Smooth muscle cell (in vitro differentiated cells): ENCODE results near the gene NKX6-2. TPM values are rescaled to one million over a fixed set of nuclear protein-coding genes. Genes with fewer than 3 reads are reported as not detected.

Experiments
- DNase-seq: peaks from one replicate; lab custom pipeline; 2025; ENCODE audit not compliant: unreplicated experiment; lab: John Stamatoyannopoulos, UW
- H2AFZ ChIP-seq: fragments of 200-600 bp; sonication (generic); 2 replicates; pipeline ENCODE4 v1.6.0; 2016; ENCODE audit warnings: antibody characterized with exemption, low read depth, mild to moderate bottlenecking
- H3F3A ChIP-seq: fragments of 200-600 bp; sonication (generic); 2 replicates; pipeline ENCODE4 v1.6.0; 2017; ENCODE audit warnings: antibody characterized with exemption, low read depth
- H3K27ac ChIP-seq: fragments of 200-600 bp; sonication (generic); 2 replicates; pipeline ENCODE4 v1.5.1; 2016; ENCODE audit warnings: low read depth, mild to moderate bottlenecking
- H3K27me3 ChIP-seq: fragments of 200-600 bp; sonication (generic); 2 replicates; pipeline ENCODE4 v1.6.1; 2016; ENCODE audit warnings: low read depth, mild to moderate bottlenecking
- H3K36me3 ChIP-seq: fragments of 200-600 bp; sonication (generic); 2 replicates; pipeline ENCODE4 v1.5.1; 2016; ENCODE audit warnings: low read depth
- H3K4me1 ChIP-seq: fragments of 200-600 bp; sonication (generic); 2 replicates; pipeline ENCODE4 v1.5.1; 2016; ENCODE audit warnings: low read depth
- H3K4me2 ChIP-seq: fragments of 200-600 bp; sonication (generic); 2 replicates; pipeline ENCODE4 v1.6.0; 2016; ENCODE audit warnings: mild to moderate bottlenecking
- H3K4me3 ChIP-seq: fragments of 200-600 bp; sonication (generic); 2 replicates; pipeline ENCODE4 v1.5.1; 2016; ENCODE audit warnings: mild to moderate bottlenecking
- H3K79me2 ChIP-seq: fragments of 200-600 bp; sonication (generic); 2 replicates; pipeline ENCODE4 v1.6.0; 2016; ENCODE audit warnings: low read depth, mild to moderate bottlenecking
- H3K9ac ChIP-seq: fragments of 200-600 bp; sonication (generic); 2 replicates; pipeline ENCODE4 v1.6.0; 2016; ENCODE audit warnings: low read depth
- H3K9me3 ChIP-seq: fragments of 200-600 bp; sonication (generic); replicated peaks from 2 replicates; pipeline ENCODE4 v1.5.1; 2016; ENCODE audit warnings: low read depth
- H4K20me1 ChIP-seq: fragments of 200-600 bp; sonication (generic); 2 replicates; pipeline ENCODE4 v1.6.0; 2016; ENCODE audit warnings: low read depth
- WGBS: methylation state at CpG from one replicate; pipeline ENCODE4 v1.1.7; 2016; ENCODE audit warnings: low lambda C conversion rate; 5-methylcytosine and 5-hydroxymethylcytosine counted together
- polyA plus RNA-seq: library from polyadenylated mRNA; unstranded; fragments of >200 nt; fragmentation: Nextera tagmentation; extraction: Ambion mirVana; gene quantifications from 2 replicates; pipeline ENCODE4 v1.2.1, GENCODE V29; 2016
- total RNA-seq: library from RNA; depleted of rRNA; stranded (reverse); fragments of >200 nt; gene quantifications from 2 replicates; pipeline ENCODE4 v1.2.3, GENCODE V29; 2014
- TF ChIP-seq, protein P1 (sequence below): fragments of 200-600 bp; sonication (generic); IDR thresholded peaks from 2 replicates; pipeline ENCODE4 v1.5.1; 2017; ENCODE audit warnings: borderline replicate concordance, mild to moderate bottlenecking, antibody characterized with exemption; ENCODE audit not compliant: insufficient read depth, poor library complexity, severe bottlenecking

Gene NKX6-2
- total and polyA plus RNA-seq, 2 experiments from 2014 or later: 12.7 TPM; not detected in 1

DNA sequence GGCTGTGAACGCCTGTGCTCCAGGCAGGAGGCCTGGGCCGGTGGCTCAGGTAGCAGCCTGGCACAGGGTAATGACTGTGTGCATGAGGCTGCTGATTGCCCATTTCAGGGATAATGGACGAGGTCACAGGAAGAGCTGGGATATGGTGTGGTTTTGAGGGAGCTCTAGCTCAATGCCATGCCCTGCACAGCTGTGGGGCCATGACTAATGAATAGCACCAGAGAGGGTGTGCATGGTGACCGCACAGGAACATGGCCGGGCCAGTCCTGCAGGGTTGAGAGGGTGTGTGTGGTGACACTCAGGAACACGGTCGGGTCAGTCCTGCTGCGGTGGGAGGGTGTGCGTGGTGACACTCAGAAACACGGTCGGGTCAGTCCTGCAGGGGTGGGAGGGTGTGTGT is 21.8 kb downstream of the NKX6-2 start:
- H3K4me1 ChIP-seq: no peaks in the 10 kb centered on the region
- TF ChIP-seq, protein P1, sequence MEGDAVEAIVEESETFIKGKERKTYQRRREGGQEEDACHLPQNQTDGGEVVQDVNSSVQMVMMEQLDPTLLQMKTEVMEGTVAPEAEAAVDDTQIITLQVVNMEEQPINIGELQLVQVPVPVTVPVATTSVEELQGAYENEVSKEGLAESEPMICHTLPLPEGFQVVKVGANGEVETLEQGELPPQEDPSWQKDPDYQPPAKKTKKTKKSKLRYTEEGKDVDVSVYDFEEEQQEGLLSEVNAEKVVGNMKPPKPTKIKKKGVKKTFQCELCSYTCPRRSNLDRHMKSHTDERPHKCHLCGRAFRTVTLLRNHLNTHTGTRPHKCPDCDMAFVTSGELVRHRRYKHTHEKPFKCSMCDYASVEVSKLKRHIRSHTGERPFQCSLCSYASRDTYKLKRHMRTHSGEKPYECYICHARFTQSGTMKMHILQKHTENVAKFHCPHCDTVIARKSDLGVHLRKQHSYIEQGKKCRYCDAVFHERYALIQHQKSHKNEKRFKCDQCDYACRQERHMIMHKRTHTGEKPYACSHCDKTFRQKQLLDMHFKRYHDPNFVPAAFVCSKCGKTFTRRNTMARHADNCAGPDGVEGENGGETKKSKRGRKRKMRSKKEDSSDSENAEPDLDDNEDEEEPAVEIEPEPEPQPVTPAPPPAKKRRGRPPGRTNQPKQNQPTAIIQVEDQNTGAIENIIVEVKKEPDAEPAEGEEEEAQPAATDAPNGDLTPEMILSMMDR: no peak
- H4K20me1 ChIP-seq: peaks cover 7% of the 10 kb centered on the region
- no peaks in the 10 kb centered on the region for H3K79me2 ChIP-seq
- H2AFZ ChIP-seq: no peak overlapping the region
- H3K27me3 ChIP-seq: no peaks in the 10 kb centered on the region
- 79% methylated on average over 11 of the region's 11 CpGs for WGBS
- no peak for DNase-seq
- H3K4me2 ChIP-seq: no peak overlapping the region
- no peaks in the 10 kb centered on the region for H3K9me3 ChIP-seq
- H3K4me3 ChIP-seq: no peak overlapping the region
- H3K9ac ChIP-seq: no peak overlapping the region
- no peak overlapping the region for H3K27ac ChIP-seq
- no peaks in the 10 kb centered on the region for H3K36me3 ChIP-seq
- H3F3A ChIP-seq: no peaks in the 10 kb centered on the region

- H3K79me2 ChIP-seq: no peaks in the 10 kb centered on the region
- no peak overlapping the region for H3K9ac ChIP-seq
- H3K27me3 ChIP-seq: no peaks in the 10 kb centered on the region
- H3K4me1 ChIP-seq: no peaks in the 10 kb centered on the region
- no peaks in the 10 kb centered on the region for H3F3A ChIP-seq
- no peaks in the 10 kb centered on the region for H3K9me3 ChIP-seq
- DNase-seq: no peak
- no peak overlapping the region for H3K4me2 ChIP-seq
- 98% methylated on average over 5 of the region's 5 CpGs for WGBS
- H3K27ac ChIP-seq: no peak overlapping the region
- H2AFZ ChIP-seq: no peak overlapping the region
- H3K36me3 ChIP-seq: no peaks in the 10 kb centered on the region
- no peak overlapping the region for H3K4me3 ChIP-seq
- TF ChIP-seq, protein P1: no peak
- H4K20me1 ChIP-seq: peaks cover 7% of the 10 kb centered on the region
These were observed 22.4 kb downstream of the NKX6-2 start for GRCh38 chr10:132763545-132763944.

DNA sequence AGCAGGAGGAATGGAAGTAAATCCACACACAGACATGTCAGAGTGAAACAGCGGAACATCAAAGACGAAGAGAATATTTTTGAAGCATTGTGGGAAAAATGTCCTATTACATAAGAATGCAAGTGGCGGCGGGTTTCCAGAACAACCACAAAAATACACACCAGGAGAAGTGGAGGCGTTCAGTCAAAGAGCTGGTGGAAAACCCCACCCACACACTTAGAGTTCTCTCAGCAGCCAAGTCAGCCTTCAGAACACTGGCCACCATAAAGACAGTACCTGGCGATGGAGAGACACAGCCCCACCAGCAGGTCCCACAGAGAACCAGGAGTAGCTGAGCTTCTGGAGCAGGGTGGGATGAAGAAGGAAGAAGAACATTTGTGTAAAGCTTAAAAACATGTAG is 23.7 kb downstream of the NKX6-2 start:
- TF ChIP-seq, protein P1: no peak
- H2AFZ ChIP-seq: no peak overlapping the region
- no peaks in the 10 kb centered on the region for H3K36me3 ChIP-seq
- no peaks in the 10 kb centered on the region for H3K4me1 ChIP-seq
- no peaks in the 10 kb centered on the region for H3F3A ChIP-seq
- no peak for DNase-seq
- H3K4me2 ChIP-seq: no peak overlapping the region
- H4K20me1 ChIP-seq: peaks cover 7% of the 10 kb centered on the region
- H3K4me3 ChIP-seq: no peak overlapping the region
- no peaks in the 10 kb centered on the region for H3K79me2 ChIP-seq
- no peak overlapping the region for H3K27ac ChIP-seq
- no peaks in the 10 kb centered on the region for H3K27me3 ChIP-seq
- H3K9ac ChIP-seq: no peak overlapping the region
- WGBS: 70% methylated on average over 6 of the region's 6 CpGs
- no peaks in the 10 kb centered on the region for H3K9me3 ChIP-seq

DNA sequence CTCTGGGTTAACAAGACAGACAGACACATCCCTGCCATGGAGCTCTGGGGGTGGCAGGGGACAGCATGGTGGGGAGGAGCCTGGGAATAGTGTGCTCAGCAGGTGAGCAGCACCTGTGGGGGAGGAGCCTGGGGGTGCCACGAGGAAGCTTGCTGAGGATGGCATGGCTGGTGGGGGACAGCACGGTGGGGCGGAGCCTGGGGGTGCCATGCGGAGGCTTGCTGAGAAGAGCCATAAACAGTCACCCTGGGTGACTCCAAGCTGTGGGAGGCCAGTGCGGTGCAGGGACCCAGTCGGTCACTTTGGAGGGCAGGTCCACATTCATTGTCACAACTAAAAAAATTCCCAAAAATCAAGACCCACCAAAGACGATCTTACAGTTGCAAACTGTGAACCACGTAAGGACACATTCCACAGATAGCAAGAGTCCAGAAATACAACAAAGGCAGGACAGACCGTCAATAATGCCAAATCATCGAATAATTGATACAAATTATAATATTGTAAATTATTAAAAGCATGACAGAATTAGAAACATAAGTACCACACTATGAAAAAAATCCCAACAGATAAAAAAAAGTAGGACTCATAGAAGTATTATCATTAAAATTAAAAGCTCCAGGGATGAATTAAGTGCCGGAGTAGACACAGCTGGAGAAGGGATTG is 24.4 kb downstream of the NKX6-2 start:
- Histone ChIP-seq H3F3A (no peaks in the 10 kb centered on the region), H3K4me1 (no peaks in the 10 kb centered on the region), H4K20me1 (peaks cover 7% of the 10 kb centered on the region), H3K36me3 (no peaks in the 10 kb centered on the region), H3K4me2 (no peak overlapping the region), H3K27ac (no peak overlapping the region), H3K27me3 (no peaks in the 10 kb centered on the region), H2AFZ (no peak overlapping the region), H3K9ac (no peak overlapping the region), H3K79me2 (no peaks in the 10 kb centered on the region), H3K4me3 (no peak overlapping the region), H3K9me3 (no peaks in the 10 kb centered on the region)
- DNase-seq: no peak
- 99% methylated on average over 11 of the region's 11 CpGs for WGBS
- TF ChIP-seq, protein P1: no peak
